Mucosa of descending colon (tissue), 3 donors: ENCODE data around the gene RNF144A. TPM values are rescaled to one million over a fixed set of nuclear protein-coding genes. Genes with fewer than 3 reads are reported as not detected.
A peak's percentile ranks its signal among the peaks of the same experiment; 100 is the strongest.

Source experiments
- ATAC-seq: fragments of 200-7000 bp; cut with Tn5 transposase; one replicate; pipeline ENCODE4 v1.9.1; 2020; ENCODE audit warnings: mild to moderate bottlenecking, moderate library complexity
- DNase-seq, 3 donors: peaks; one replicate each; pipeline ENCODE4 v3.0.0-alpha.2; 2020
- H3K36me3 ChIP-seq: fragments of 200-600 bp; one replicate; pipeline ENCODE4 v1.8.0; 2021; ENCODE audit warnings: low read depth, mild to moderate bottlenecking
- H3K4me1 ChIP-seq: fragments of 200-600 bp; one replicate; pipeline ENCODE4 v1.8.0; 2021; ENCODE audit warnings: low read depth, mild to moderate bottlenecking
- H3K4me3 ChIP-seq: fragments of 200-600 bp; one replicate; pipeline ENCODE4 v1.8.0; 2021; ENCODE audit warnings: mild to moderate bottlenecking
- H3K9me3 ChIP-seq: fragments of 200-600 bp; one replicate; pipeline ENCODE4 v1.8.0; 2021; ENCODE audit warnings: mild to moderate bottlenecking
- intact Hi-C, 2 donors: fragments of 100-400 bp; cut with DNase I in 1 of 2; cut with micrococcal nuclease in 1 of 2; formaldehyde crosslinking; loops; one replicate each; pipeline versions ENCODE4 v1.11.0 to v1.11.1; 2022; cut with DNase I, micrococcal nuclease
- total RNA-seq, 3 donors: library from RNA; stranded (reverse); fragmentation: NEBNext Ultra II Directional in 2 of 3; extraction: Animal tissue kit (Norgen Biotek cat#: 25700) in 2 of 3; gene quantifications; one replicate each; pipeline versions ENCODE4 v1.2.1 to v1.2.4, GENCODE V29; 2021 to 2023
- TF ChIP-seq, protein P1 (sequence below): fragments of 200-600 bp; IDR thresholded peaks from one replicate; pipeline ENCODE4 v1.8.0; 2022; ENCODE audit warnings: antibody characterized with exemption, mild to moderate bottlenecking
- donor health status: DM: no; HTN: no; CAD: no; lungs with moderate emphysema.
- donor health status: DM: no; HTN: no; CAD: no.
- donor health status: DM: no; HTN: yes; CAD: no.

Gene RNF144A
- total RNA-seq, 3 donors from 2014 or later: 14.3 to 18.7 (median 18.3) TPM

- intact Hi-C loops: no loop called here
- TF ChIP-seq, protein P1, sequence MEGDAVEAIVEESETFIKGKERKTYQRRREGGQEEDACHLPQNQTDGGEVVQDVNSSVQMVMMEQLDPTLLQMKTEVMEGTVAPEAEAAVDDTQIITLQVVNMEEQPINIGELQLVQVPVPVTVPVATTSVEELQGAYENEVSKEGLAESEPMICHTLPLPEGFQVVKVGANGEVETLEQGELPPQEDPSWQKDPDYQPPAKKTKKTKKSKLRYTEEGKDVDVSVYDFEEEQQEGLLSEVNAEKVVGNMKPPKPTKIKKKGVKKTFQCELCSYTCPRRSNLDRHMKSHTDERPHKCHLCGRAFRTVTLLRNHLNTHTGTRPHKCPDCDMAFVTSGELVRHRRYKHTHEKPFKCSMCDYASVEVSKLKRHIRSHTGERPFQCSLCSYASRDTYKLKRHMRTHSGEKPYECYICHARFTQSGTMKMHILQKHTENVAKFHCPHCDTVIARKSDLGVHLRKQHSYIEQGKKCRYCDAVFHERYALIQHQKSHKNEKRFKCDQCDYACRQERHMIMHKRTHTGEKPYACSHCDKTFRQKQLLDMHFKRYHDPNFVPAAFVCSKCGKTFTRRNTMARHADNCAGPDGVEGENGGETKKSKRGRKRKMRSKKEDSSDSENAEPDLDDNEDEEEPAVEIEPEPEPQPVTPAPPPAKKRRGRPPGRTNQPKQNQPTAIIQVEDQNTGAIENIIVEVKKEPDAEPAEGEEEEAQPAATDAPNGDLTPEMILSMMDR: no peak
- no peaks in the 10 kb centered on the region for H3K4me1 ChIP-seq
- ATAC-seq (no peak), DNase-seq (no peak)
- H3K4me3 ChIP-seq: no peak overlapping the region
- no peaks in the 10 kb centered on the region for H3K36me3 ChIP-seq
- H3K9me3 ChIP-seq: no peaks in the 10 kb centered on the region
Observed at GRCh38 chr2:7003895-7004294, 86.7 kb downstream of the RNF144A start.

- TF ChIP-seq, protein P1: no peak
- no peak overlapping the region for H3K4me3 ChIP-seq
- H3K4me1 ChIP-seq: no peaks in the 10 kb centered on the region
- no peaks in the 10 kb centered on the region for H3K9me3 ChIP-seq
- no peaks in the 10 kb centered on the region for H3K36me3 ChIP-seq
- ATAC-seq (no peak), DNase-seq (no peak)
- intact Hi-C loops: no loop called here
Observed at GRCh38 chr2:7004636-7005035, 87.4 kb downstream of the RNF144A start.

GRCh38 chr2:7007488-7007845 is 90.3 kb downstream of the RNF144A start:
- DNase-seq: no peak
- H3K4me3 ChIP-seq: no peak overlapping the region

DNA sequence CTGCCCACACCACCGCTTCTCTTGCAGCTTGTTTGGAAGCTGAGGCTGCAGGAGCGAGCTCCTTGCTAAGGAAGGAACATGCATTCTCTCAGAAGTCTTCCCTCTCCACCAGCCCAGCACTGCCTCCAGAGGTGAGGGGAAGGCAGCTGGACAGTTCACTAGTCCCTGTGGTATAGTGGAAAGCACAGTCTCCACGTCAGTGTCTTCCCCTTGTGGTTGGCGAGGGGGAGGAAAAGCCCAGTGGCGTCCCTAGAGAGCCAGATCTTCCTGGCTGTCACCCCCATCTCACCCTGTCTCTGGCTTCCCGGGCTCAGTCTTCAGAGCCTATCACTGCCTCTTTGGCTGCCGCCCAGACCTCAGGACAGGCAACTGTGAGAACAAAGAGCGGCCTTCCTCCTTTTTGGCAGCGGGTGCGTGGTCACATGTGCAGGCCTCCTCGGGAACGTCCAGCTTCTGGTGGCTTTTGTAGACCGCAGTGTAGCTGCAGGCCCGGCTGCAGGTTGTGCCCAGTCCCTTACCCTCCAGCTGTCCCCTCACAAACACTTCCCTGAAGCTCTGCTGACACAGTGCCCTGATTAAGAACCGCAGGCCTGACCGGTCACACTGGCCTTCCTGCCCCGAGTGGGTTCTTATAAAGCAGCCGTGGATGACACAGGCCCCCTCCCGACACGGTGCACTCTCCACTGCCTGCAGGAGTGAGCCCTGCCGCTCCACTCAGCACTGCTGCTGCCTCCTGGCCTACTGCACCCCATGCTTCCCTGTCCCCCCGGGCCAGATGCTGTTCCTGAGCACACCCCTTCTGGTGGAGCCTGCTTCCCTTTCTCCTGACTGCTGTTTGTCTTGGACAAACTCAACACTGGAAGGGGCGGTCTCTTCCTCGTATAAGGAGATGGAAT is 90.9 kb downstream of the RNF144A start:
- Histone ChIP-seq H3K4me3 (no peak overlapping the region), H3K4me1 (no peaks in the 10 kb centered on the region), H3K9me3 (no peaks in the 10 kb centered on the region), H3K36me3 (no peaks in the 10 kb centered on the region)
- ATAC-seq (peak; percentile 59), DNase-seq (peak; percentile 65 to 85 (median 65))
- TF ChIP-seq, protein P1: no peak
- intact Hi-C loops: no loop called here

More at GRCh38 chr2:7007488-7007845, 90.3 kb downstream of the RNF144A start:
- no peaks in the 10 kb centered on the region for H3K4me1 ChIP-seq
- TF ChIP-seq, protein P1: no peak
- no peak for ATAC-seq
- no peaks in the 10 kb centered on the region for H3K36me3 ChIP-seq
- no peaks in the 10 kb centered on the region for H3K9me3 ChIP-seq
- intact Hi-C loops: no loop called here

GRCh38 chr2:7009207-7009911 is 92.1 kb downstream of the RNF144A start:
- H3K4me1 ChIP-seq: no peaks in the 10 kb centered on the region
- no peak for DNase-seq
- H3K36me3 ChIP-seq: no peaks in the 10 kb centered on the region
- intact Hi-C loops: no loop called here
- no peaks in the 10 kb centered on the region for H3K9me3 ChIP-seq
- no peak for ATAC-seq
- TF ChIP-seq, protein P1: no peak
- H3K4me3 ChIP-seq: no peak overlapping the region
